Astrocyte of the cerebellum (primary cell): Measurements from ENCODE around the gene MRC1.
"Not testable (repeated sequence)": the region's sequence is repeated elsewhere in the genome, so short reads cannot be mapped to it uniquely, and the experiment has no call there.

ENCODE experiments used
- DNase-seq: peaks from one replicate; pipeline ENCODE4 v3.0.0-alpha.2; 2011; ENCODE audit warnings: low read depth
- H3K4me3 ChIP-seq: 2 replicates; pipeline ENCODE4 v1.5.1; 2011; ENCODE audit warnings: mild to moderate bottlenecking, low read depth, low read length, moderate library complexity
- CTCF ChIP-seq: IDR thresholded peaks from 2 replicates; pipeline ENCODE4 v1.5.1; 2012; ENCODE audit warnings: low read length, low read depth, moderate library complexity, mild to moderate bottlenecking; ENCODE audit errors: missing control alignments
- in situ Hi-C: cut with HindIII; loops from 2 replicates; pipeline ENCODE4 v1.10.0; 2017; ENCODE audit warnings: low sequenced_read_pairs

The MRC1 gene

GRCh38 chr10:17921378-17921777, 112.2 kb downstream of the MRC1 start:
- no peak for TF ChIP-seq CTCF
- no peak for DNase-seq
- in situ Hi-C loops, result no loop called here
- no peak overlapping the region for H3K4me3 ChIP-seq

GRCh38 chr10:17923728-17924127, 114.6 kb downstream of the MRC1 start:
- TF ChIP-seq CTCF, result no peak
- peak; percentile 84 for DNase-seq
- no peak overlapping the region for H3K4me3 ChIP-seq
- in situ Hi-C loops, result no loop called here

GRCh38 chr10:17943033-17943745, 134.0 kb downstream of the MRC1 start:
- no peak for DNase-seq
- no peak for TF ChIP-seq CTCF
- in situ Hi-C loops, result no loop called here
- no peak overlapping the region for H3K4me3 ChIP-seq

GRCh38 chr10:17950269-17950668, 141.1 kb downstream of the MRC1 start:
- H3K4me3 ChIP-seq, in situ Hi-C loops, DNase-seq: not testable (repeated sequence)

GRCh38 chr10:17950726-17951125, 141.6 kb downstream of the MRC1 start:
- no peak for TF ChIP-seq CTCF
- DNase-seq, result no peak
- no peak overlapping the region for H3K4me3 ChIP-seq
- in situ Hi-C loops, result no loop called here

GRCh38 chr10:17951868-17952371, 142.8 kb downstream of the MRC1 start, which contains the start of gene SLC39A12:
Gene SLC39A12 (plus strand): TSS chr10:17951918. CDS start chr10:17953277, 1,359 bp downstream.
- TF ChIP-seq CTCF, result no peak
- in situ Hi-C loops, result no loop called here
- DNase-seq, result no peak
- H3K4me3 ChIP-seq, result no peak within 1 kb of the TSS

GRCh38 chr10:17954372-17954771, 145.2 kb downstream of the MRC1 start:
- H3K4me3 ChIP-seq, DNase-seq, in situ Hi-C loops: not testable (repeated sequence)
